Measurements from ENCODE around the gene ALPG. TPM values are rescaled to one million over a fixed set of nuclear protein-coding genes. Genes with fewer than 3 reads are reported as not detected.

The ALPG gene
- total and polyA plus RNA-seq, 2 of the 4 experiments (the other 2 are of a cell fraction): not detected

DNA sequence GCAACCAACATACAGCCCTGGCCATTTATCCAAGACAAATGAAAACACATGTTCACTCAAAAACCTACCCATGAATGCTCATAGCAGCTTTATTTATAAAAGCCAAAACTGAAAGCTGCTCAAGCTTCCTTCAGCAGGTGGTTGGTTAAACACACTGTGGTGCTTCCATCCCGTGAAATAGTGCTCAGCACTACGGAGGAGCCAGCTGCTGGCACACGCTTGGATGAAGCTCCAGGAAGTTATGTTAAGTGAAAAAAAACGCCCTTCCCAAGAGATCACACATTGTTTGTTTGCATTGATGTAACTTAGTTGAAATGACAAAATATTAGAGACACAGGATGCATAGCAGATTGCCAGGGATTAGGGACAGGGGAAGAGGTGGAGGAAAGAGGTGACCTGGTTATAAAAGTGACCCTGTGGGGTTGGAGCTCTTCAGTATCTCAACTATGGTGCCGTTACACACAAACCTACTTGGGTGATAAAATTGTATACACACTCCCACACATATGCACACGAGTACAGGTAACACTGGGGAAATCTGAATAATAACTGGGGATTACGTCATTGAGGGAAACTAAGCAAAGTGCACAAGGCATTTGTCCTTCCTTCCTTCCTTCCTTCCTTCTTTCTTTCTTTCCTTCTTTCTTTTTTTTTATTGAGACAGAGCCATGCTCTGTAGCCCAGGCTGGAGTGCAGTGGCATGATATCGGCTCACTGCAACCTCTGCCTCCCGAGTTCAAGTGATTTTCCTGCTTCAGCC lies 6.2 kb upstream of the ALPG start:
- no peak overlapping the region for H2BK120ac ChIP-seq (ENCODE audit: low read depth, low read length)
- POLR2A ChIA-PET (ENCODE audit: unreplicated experiment): no interaction called here
- H3K9me3 ChIP-seq (ENCODE audit: control insufficient read depth, insufficient read depth, low read length): no peaks in the 10 kb centered on the region
- H3K9ac ChIP-seq (ENCODE audit: low read depth, low read length): no peak overlapping the region
- in situ Hi-C loops (cut with MboI; ENCODE audit: low sequenced_read_pairs): no loop called here
- no peak overlapping the region for H3K4me2 ChIP-seq (ENCODE audit: low read depth, low read length)
- H2BK15ac ChIP-seq (ENCODE audit: low read depth, low read length): no peak overlapping the region
- ATAC-seq (ENCODE audit: low read depth): no peak
- no peak overlapping the region for H3K4me3 ChIP-seq (ENCODE audit: insufficient read depth, low read depth, low read length)
- intact Hi-C loops (cut with micrococcal nuclease): no loop called here
- H3K4me1 ChIP-seq (ENCODE audit: control insufficient read depth, insufficient read depth, low read length): no peaks in the 10 kb centered on the region
- H3K27ac ChIP-seq (ENCODE audit: insufficient read depth, low read length): no peak overlapping the region
- no peak overlapping the region for H4K91ac ChIP-seq (ENCODE audit: insufficient read depth, low read depth, low read length)
- no peak overlapping the region for H3K23ac ChIP-seq (ENCODE audit: low read depth, low read length)
- H3K9me1 ChIP-seq (ENCODE audit: insufficient read depth, low read length): no peaks in the 10 kb centered on the region
- no TSS peak for BruUV-seq (replicated peaks)
- H3K14ac ChIP-seq (replicated peaks; ENCODE audit: low read depth, low read length): no peak overlapping the region
- H3K18ac ChIP-seq (ENCODE audit: low read depth, low read length): no peak overlapping the region
- no peak overlapping the region for H2BK20ac ChIP-seq (ENCODE audit: low read depth, low read length)
- H4K20me1 ChIP-seq (ENCODE audit: insufficient read depth, low read length): no peaks in the 10 kb centered on the region
- peaks cover 8% of the 10 kb centered on the region for H3K27me3 ChIP-seq (ENCODE audit: control insufficient read depth, insufficient read depth, low read length)
- no peak for TF ChIP-seq POLR2A (IDR thresholded peaks at IDR 0.05; ENCODE audit: low read depth, low read length)
- no peak for TF ChIP-seq MAZ (IDR thresholded peaks at IDR 0.05; ENCODE audit: borderline replicate concordance, low read depth, low read length)
- TF ChIP-seq, protein P1, sequence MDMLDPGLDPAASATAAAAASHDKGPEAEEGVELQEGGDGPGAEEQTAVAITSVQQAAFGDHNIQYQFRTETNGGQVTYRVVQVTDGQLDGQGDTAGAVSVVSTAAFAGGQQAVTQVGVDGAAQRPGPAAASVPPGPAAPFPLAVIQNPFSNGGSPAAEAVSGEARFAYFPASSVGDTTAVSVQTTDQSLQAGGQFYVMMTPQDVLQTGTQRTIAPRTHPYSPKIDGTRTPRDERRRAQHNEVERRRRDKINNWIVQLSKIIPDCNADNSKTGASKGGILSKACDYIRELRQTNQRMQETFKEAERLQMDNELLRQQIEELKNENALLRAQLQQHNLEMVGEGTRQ (IDR thresholded peaks at IDR 0.05; ENCODE audit: low read depth, low read length): no peak
- no peak overlapping the region for H2BK5ac ChIP-seq (ENCODE audit: low read depth, low read length, poor library complexity, severe bottlenecking)
- no peak overlapping the region for H4K5ac ChIP-seq (ENCODE audit: low read depth, low read length)
- no peak overlapping the region for H2AFZ ChIP-seq (replicated peaks; ENCODE audit: low read length, poor library complexity)
- DNase-seq: no peak
- CTCF ChIA-PET: no interaction called here
- no peaks in the 10 kb centered on the region for H3K36me3 ChIP-seq (ENCODE audit: control insufficient read depth, insufficient read depth, low read length)
- no peak overlapping the region for H3K56ac ChIP-seq (ENCODE audit: extremely low read depth, insufficient read depth, low read length)
- no peak overlapping the region for H3K4ac ChIP-seq (ENCODE audit: low read depth, low read length)
- dilution Hi-C loops (cut with HindIII; ENCODE audit: low sequenced_read_pairs, unreplicated experiment): no loop called here
- H2AK9ac ChIP-seq (replicated peaks; ENCODE audit: low read depth, low read length, poor library complexity): no peak overlapping the region
- H3K79me1 ChIP-seq (ENCODE audit: low read depth in 1 of 2, low read length in 2 of 2): no peaks in the 10 kb centered on the region
- 100% methylated on average over 1 of the region's 9 CpGs; no CpG with 5 or more reads in 1 of the 2 experiments for WGBS, 2 experiments (ENCODE audit: extremely low coverage in 2 of 2, insufficient read length in 1 of 2)
- H4K8ac ChIP-seq (ENCODE audit: low read depth in 2 of 2, low read length in 2 of 2): no peak overlapping the region
- no peak overlapping the region for H2AK5ac ChIP-seq (ENCODE audit: low read depth, low read length)
